Measurements from ENCODE around the gene STAT6.

Gene STAT6

DNA sequence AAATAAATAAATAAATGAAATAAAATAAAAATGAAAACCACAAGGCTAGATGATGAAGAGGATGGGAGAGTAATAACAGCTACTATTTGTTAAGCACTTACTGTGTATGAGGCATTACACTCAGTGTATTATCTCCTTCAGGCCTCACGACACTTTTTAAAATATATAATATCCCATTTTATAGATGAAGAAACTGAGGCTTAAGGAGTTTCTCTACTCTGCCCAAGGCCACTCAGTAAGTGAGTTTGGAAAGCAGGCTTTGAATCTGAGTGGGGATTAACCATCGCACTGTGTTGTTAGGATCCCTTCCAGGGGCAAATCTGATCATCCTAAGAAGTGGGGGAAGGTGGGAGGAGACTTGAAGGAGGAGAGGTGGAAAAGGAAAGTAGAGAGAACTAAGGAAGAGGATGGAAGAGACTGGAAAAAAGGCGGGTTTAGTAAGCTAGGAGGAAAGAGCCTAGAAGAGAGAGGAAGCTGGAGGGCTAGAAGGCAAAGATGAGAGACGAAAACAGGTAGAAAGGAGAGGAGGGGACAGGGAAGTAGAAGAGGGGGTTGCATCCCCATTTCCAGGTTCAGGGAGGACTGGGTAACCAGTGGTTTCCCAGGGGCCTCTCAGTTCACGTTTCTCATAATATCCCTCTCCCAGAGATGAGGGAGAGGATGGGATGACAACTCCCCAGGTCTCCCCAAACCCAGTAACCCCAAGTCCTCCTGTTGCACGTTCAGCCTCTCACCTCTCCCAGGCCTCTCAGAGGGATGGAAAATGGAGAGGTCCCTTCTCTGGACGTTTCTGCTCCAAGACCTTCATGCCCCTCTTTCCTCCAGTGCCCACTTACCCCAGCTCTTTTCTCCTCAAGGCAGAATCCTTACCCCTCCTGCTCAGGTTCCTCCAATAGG, 1.7 kb downstream of the STAT6 start:
- TF ChIP-seq, protein P1, sequence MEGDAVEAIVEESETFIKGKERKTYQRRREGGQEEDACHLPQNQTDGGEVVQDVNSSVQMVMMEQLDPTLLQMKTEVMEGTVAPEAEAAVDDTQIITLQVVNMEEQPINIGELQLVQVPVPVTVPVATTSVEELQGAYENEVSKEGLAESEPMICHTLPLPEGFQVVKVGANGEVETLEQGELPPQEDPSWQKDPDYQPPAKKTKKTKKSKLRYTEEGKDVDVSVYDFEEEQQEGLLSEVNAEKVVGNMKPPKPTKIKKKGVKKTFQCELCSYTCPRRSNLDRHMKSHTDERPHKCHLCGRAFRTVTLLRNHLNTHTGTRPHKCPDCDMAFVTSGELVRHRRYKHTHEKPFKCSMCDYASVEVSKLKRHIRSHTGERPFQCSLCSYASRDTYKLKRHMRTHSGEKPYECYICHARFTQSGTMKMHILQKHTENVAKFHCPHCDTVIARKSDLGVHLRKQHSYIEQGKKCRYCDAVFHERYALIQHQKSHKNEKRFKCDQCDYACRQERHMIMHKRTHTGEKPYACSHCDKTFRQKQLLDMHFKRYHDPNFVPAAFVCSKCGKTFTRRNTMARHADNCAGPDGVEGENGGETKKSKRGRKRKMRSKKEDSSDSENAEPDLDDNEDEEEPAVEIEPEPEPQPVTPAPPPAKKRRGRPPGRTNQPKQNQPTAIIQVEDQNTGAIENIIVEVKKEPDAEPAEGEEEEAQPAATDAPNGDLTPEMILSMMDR (IDR thresholded peaks at IDR 0.05; ENCODE audit: extremely low read depth, insufficient read depth, missing control alignments) = no peak
- in situ Hi-C loops (cut with MboI; ENCODE audit: low pct_unique_long_range_greater_than_20kb, low sequenced_read_pairs, unreplicated experiment) = loop anchor here (10.0 kb wide), 1 partner anchor 355 kb away; the partner anchor contains the start of gene PRIM1
- no peak for DNase-seq (ENCODE audit: low spot score)

GRCh38 chr12:57107456-57108155, 3.6 kb downstream of the STAT6 start:
- in situ Hi-C loops (cut with MboI; ENCODE audit: low pct_unique_long_range_greater_than_20kb, low sequenced_read_pairs, unreplicated experiment) = no loop called here
- TF ChIP-seq, protein P1 (IDR thresholded peaks at IDR 0.05; ENCODE audit: extremely low read depth, insufficient read depth, missing control alignments) = no peak
- DNase-seq (ENCODE audit: low spot score) = no peak

- in situ Hi-C loops (cut with MboI; ENCODE audit: low pct_unique_long_range_greater_than_20kb, low sequenced_read_pairs, unreplicated experiment) = no loop called here
- TF ChIP-seq, protein P1 (IDR thresholded peaks at IDR 0.05; ENCODE audit: extremely low read depth, insufficient read depth, missing control alignments) = no peak
- DNase-seq (ENCODE audit: low spot score) = no peak
Observed at GRCh38 chr12:57106021-57106708, 5.0 kb downstream of the STAT6 start.

GRCh38 chr12:57105011-57105753, 6.0 kb downstream of the STAT6 start:
- DNase-seq (ENCODE audit: low spot score) = no peak
- TF ChIP-seq, protein P1 (IDR thresholded peaks at IDR 0.05; ENCODE audit: extremely low read depth, insufficient read depth, missing control alignments) = no peak
- in situ Hi-C loops (cut with MboI; ENCODE audit: low pct_unique_long_range_greater_than_20kb, low sequenced_read_pairs, unreplicated experiment) = no loop called here

DNA sequence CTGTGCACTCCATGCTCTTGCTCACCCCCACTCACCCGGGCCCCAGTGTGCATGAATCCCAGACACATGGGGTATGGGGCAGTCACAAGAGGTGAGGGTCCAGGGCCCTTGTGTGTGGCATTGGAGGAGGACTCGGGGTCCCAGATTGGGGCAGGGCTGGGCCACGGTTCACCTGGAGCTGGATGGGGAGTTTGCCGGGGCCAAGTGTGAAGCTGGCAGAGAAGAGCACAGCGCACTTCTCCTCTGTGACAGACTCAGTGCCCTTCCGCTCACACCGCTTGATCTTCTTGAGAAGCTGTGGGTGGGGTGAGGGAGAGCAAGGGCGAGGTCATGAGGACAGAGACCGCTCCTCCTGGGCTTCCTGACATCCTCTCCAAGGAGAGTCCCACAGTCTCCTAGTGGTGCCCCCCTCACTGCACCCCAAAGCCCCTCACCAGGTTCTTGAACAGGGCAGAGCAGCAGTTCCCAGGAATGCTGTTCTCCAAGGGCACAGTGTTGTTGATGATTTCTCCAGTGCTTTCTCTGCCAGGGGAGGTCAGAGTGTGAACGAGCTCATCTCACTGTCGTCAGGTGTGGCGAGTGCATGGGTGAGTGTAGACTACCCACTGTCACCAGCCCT, 6.8 kb downstream of the STAT6 start:
- TF ChIP-seq, protein P1 (IDR thresholded peaks at IDR 0.05; ENCODE audit: extremely low read depth, insufficient read depth, missing control alignments) = no peak
- in situ Hi-C loops (cut with MboI; ENCODE audit: low pct_unique_long_range_greater_than_20kb, low sequenced_read_pairs, unreplicated experiment) = no loop called here
- DNase-seq (ENCODE audit: low spot score) = no peak

Measured in GM13977 (cell line).